Measurements from ENCODE around the gene ACOT7.

GRCh38 chr1:6301526-6301925 is 92.0 kb downstream of the ACOT7 start:
- TF ChIP-seq HMGXB4 (CRISPR knock-in tag; IDR thresholded peaks at IDR 0.05): no peak
- no peak for TF ChIP-seq ZBTB43 (CRISPR knock-in tag; IDR thresholded peaks at IDR 0.05)
- no peak for TF ChIP-seq CTCF (IDR thresholded peaks at IDR 0.05)
- no peak for TF ChIP-seq TEAD4 (CRISPR knock-in tag; IDR thresholded peaks at IDR 0.05)
- no peak for TF ChIP-seq ATF6 (CRISPR knock-in tag; IDR thresholded peaks at IDR 0.05)
- TF ChIP-seq ZNF138 (CRISPR knock-in tag; conservative IDR thresholded peaks at IDR 0.05): no peak
- TF ChIP-seq IRF1 (CRISPR knock-in tag; IDR thresholded peaks at IDR 0.05): no peak
- TF ChIP-seq TEAD1 (CRISPR knock-in tag; IDR thresholded peaks at IDR 0.05): no peak
- no peak for TF ChIP-seq CREM (CRISPR knock-in tag; IDR thresholded peaks at IDR 0.05)
- no peak for TF ChIP-seq JAZF1 (CRISPR knock-in tag; IDR thresholded peaks at IDR 0.05)
- no peak for TF ChIP-seq ATF2 (CRISPR knock-in tag; IDR thresholded peaks at IDR 0.05; ENCODE audit: borderline replicate concordance, low read depth)
- no peak for TF ChIP-seq FOXP4 (CRISPR knock-in tag; IDR thresholded peaks at IDR 0.05)
- TF ChIP-seq USF2 (CRISPR knock-in tag; IDR thresholded peaks at IDR 0.05): no peak
